GM13976 (cell line): ENCODE measurements around the gene TTYH2.

Experiments used
- DNase-seq: peaks from one replicate; pipeline ENCODE4 v3.0.0; 2012; ENCODE audit warnings: low spot score
- CTCF ChIP-seq: IDR thresholded peaks from 2 replicates; pipeline ENCODE4 v1.5.1; 2012; ENCODE audit warnings: borderline replicate concordance, mild to moderate bottlenecking; ENCODE audit not compliant: insufficient read depth; ENCODE audit errors: extremely low read depth, missing control alignments, control extremely low read depth
- in situ Hi-C: fragments of 300-500 bp; cut with MboI; formaldehyde crosslinking; loops from one replicate; pipeline ENCODE4 v1.12.0; 2022; ENCODE audit warnings: low sequenced_read_pairs, mixed read lengths, inconsistent platforms; ENCODE audit not compliant: unreplicated experiment

TTYH2 gene

GRCh38 chr17:74267987-74268499 lies 54.7 kb downstream of the TTYH2 start:
- in situ Hi-C loops = no loop called here
- DNase-seq = no peak
- TF ChIP-seq CTCF = no peak

GRCh38 chr17:74268558-74268957 lies 55.2 kb downstream of the TTYH2 start:
- in situ Hi-C loops = no loop called here
- no peak for DNase-seq

GRCh38 chr17:74270333-74270732 lies 57.0 kb downstream of the TTYH2 start:
- no peak for TF ChIP-seq CTCF
- no peak for DNase-seq
- in situ Hi-C loops = no loop called here

More at GRCh38 chr17:74268558-74268957, 55.2 kb downstream of the TTYH2 start:
- TF ChIP-seq CTCF = no peak

- no peak for TF ChIP-seq CTCF
- no peak for DNase-seq
- in situ Hi-C loops = no loop called here
Measured at GRCh38 chr17:74271281-74271680, 57.9 kb downstream of the TTYH2 start.

GRCh38 chr17:74271901-74272561 lies 58.7 kb downstream of the TTYH2 start:
- TF ChIP-seq CTCF = no peak
- in situ Hi-C loops = no loop called here
- DNase-seq = no peak

GRCh38 chr17:74272731-74273201 lies 59.4 kb downstream of the TTYH2 start:
- no peak for DNase-seq

More at GRCh38 chr17:74272731-74273201, 59.4 kb downstream of the TTYH2 start:
- no peak for TF ChIP-seq CTCF
- in situ Hi-C loops = no loop called here
